Loucy (cell line): ENCODE data around the gene SPN.

Experiments
- CTCF ChIP-seq: fragments of 200-600 bp; sonication (generic); conservative IDR thresholded peaks from 2 replicates; pipeline ENCODE4 v1.5.1; 2014; ENCODE audit warnings: mild to moderate bottlenecking, antibody characterized with exemption, low read length
- EZH2phosphoT487 ChIP-seq: fragments of 200-600 bp; IDR thresholded peaks from 2 replicates; pipeline ENCODE4 v1.6.1; 2018; ENCODE audit warnings: antibody characterized with exemption, mild to moderate bottlenecking, moderate library complexity, borderline replicate concordance

- TF ChIP-seq CTCF (no peak), EZH2phosphoT487 (no peak)
These were observed 17.9 kb upstream of the SPN start for GRCh38 chr16:29644973-29645693.
